ENCODE results near the gene BAZ2A.
"Not testable (repeated sequence)": the region's sequence is repeated elsewhere in the genome, so short reads cannot be mapped to it uniquely, and the experiment has no call there.

DNA sequence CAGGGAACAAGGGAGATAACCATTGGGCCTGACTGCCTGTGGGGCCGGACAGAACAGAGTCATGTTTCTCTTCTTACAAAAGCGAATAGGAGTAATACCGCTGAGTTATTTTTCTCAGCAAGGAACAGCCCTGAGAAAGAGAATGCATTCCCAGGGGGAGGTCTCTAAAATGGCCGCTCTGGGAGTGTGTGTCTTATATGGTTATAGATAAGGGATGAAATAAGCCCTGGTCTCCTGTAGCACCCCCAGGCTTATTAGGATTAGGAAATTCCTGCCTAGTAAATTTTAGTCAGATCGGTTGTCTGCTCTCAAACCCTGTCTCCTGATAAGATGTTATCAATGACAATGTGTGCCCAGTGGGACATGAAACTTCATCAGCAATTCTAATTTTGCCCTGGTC lies 23.7 kb upstream of the BAZ2A start:
- TF ChIP-seq, protein P1, sequence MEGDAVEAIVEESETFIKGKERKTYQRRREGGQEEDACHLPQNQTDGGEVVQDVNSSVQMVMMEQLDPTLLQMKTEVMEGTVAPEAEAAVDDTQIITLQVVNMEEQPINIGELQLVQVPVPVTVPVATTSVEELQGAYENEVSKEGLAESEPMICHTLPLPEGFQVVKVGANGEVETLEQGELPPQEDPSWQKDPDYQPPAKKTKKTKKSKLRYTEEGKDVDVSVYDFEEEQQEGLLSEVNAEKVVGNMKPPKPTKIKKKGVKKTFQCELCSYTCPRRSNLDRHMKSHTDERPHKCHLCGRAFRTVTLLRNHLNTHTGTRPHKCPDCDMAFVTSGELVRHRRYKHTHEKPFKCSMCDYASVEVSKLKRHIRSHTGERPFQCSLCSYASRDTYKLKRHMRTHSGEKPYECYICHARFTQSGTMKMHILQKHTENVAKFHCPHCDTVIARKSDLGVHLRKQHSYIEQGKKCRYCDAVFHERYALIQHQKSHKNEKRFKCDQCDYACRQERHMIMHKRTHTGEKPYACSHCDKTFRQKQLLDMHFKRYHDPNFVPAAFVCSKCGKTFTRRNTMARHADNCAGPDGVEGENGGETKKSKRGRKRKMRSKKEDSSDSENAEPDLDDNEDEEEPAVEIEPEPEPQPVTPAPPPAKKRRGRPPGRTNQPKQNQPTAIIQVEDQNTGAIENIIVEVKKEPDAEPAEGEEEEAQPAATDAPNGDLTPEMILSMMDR (conservative IDR thresholded peaks at IDR 0.05; ENCODE audit: low read depth, low read length) = not testable (repeated sequence)
- TF ChIP-seq EZH2 (IDR thresholded peaks at IDR 0.05; ENCODE audit: borderline replicate concordance, low read depth, low read length, poor library complexity, severe bottlenecking) = not testable (repeated sequence)

All from A673 (cell line).